Medulla oblongata (tissue), 1 donor: ENCODE results near the gene NPR3.

Experiments
- DNase-seq: peaks from one replicate; pipeline ENCODE4 v3.0.0-alpha.2; 2015; ENCODE audit errors: extremely low spot score

Gene NPR3

DNA sequence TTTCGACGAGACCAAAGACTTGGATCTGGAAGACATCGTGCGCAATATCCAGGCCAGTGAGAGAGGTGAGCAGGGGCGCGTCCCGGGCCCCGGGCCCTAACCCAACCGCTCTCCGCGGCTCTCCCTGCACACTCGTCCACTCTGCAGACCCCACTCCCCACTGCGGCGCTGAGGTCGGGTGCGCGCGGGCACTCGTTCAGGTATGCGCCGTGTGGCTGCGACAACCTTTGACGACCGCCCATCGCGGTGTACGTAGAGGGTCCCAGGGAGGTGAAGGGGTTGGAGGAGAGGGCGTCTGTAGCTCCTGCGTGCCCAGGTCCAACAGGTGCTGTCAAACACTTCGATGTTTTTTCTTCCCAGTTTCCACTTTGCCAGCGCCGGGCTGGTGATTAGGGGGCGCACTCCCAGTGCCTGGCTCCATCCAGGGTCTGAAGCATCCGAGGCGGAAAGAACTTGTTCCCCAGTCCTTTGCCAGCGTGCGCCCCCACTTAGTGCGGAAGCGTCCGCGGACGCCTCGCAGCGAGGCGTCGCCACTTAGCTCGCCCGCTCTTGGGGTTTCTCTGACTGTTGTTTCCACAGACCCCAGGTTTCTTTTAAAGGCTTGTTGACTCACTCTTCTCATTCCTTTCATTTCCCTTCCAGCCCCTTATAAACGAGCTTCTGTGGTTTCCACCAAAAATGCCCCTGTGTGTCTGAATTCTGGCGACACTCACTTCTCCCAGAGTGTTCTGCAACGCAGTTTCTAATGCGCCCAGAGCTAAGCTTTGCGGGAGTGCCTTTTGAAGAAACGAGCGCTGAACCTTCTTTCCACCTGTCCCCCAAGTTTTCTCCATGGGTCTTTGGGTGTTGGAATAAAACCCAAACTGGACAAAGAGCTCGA lies 1.6 kb downstream of the NPR3 start:
- DNase-seq = no peak

DNA sequence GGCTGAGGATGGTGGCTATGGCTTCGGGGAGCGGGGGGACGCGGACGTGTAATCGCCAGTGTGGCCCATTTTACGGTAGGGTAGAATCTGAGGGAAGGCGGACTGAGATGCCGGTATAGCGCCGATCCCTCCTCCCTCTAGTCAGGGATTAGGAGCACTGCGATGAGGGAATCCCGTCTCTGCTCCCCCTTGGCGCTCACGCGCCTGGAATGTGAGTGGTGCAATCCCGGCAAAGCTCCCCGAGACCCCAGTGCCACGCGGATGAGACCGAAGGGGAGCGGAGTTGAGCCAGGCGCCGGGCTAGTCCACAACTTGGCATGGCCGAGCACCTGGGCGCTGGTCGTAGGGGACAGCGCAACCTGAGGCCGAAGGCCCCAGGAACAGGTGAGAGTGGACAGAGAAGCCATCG lies 2.2 kb downstream of the NPR3 start:
- no peak for DNase-seq

GRCh38 chr5:32713770-32714381 lies 2.8 kb downstream of the NPR3 start:
- no peak for DNase-seq

GRCh38 chr5:32714836-32715235 lies 3.7 kb downstream of the NPR3 start:
- DNase-seq = no peak

DNA sequence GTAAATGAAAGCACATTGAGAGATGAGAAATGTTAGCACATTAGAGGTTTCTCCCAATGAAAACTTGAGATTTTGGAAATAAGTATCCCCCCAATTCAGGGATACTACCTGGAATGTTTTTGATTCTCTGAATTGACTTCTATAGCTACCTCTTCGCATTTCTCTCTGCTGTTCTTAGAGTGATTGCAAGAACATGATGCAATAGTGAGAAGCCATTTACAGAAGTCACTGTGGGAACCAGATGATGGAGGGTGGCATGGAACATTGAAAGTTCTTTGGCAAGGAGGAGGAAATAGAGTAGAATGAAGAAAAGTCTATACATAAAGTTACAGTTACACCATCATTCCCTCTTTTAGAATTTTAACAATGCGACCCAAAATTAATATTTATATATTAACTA lies 9.2 kb downstream of the NPR3 start:
- no peak for DNase-seq

DNA sequence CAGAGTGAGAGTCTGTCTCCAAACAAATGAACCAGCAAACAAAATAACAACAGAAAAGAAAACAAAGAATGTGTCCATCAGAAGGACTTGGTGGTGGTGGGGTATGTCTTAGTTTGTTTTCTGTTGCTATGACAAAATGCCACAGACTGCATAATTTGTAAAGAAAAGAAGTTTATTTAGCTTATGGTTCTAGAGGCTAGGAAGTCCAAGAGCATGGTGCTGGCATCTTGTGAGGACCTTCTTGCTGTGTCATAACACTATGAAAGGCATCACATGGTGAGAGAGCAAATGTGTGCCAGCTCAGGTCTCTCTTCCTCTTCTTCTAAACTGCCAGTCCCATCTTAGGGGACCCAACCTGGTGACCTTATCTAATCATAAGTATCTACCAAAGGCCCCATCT lies 10.5 kb downstream of the NPR3 start:
- no peak for DNase-seq

DNA sequence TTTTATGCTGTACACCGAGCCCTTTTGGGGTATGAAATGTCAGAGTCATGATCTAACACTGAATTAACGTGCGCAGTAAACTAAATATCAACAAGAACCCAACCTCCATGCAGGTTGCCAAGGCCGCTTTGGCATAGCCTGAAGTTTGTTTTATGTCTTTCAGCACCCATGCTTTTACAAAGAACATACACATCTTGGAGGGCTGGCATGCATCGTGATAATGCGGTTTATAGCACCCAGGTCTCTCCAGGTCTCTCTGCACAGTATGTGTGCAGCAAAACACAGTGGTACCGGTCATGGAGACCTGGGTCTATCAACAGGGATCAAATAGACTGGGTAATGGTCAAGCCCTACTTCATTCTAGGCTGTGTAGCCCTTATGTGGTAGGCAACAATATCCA lies 11.8 kb downstream of the NPR3 start:
- no peak for DNase-seq

DNA sequence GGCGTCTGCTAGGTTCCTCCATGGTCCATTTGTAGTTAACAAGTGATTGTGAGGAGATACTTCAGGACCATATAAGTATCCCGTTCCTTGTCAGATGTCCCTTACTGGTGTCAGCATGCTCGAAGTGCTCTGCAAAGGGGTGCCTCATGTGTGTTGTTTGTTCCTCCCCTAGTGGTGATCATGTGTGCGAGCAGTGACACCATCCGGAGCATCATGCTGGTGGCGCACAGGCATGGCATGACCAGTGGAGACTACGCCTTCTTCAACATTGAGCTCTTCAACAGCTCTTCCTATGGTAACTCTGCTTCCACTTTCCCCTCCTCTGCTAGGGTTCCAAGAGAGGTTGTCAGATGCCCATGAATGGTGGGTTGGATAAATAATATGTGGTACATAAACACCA lies 13.4 kb downstream of the NPR3 start:
- no peak for DNase-seq

DNA sequence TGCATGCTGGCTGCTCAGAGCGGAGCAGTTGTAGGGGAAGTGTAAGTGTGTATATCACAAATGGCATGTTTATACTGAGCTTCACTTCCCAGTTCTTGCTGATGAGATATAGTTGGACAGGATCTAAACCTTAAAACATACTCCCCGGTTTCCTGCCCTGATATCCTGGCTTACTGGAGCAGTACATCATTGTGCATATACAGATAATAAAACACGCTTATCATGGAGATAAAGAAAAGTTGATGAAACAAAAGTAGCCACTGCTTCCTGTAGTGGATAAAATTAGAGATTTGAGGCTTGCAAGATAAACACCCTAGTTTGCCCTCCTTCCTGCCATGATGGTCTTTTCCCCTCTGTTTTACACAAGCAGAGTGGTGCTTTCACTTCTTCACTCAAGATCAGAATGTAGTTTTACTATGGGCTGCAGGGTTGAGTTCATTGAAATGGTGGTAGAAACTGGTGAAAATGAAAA lies 15.0 kb downstream of the NPR3 start:
- no peak for DNase-seq

DNA sequence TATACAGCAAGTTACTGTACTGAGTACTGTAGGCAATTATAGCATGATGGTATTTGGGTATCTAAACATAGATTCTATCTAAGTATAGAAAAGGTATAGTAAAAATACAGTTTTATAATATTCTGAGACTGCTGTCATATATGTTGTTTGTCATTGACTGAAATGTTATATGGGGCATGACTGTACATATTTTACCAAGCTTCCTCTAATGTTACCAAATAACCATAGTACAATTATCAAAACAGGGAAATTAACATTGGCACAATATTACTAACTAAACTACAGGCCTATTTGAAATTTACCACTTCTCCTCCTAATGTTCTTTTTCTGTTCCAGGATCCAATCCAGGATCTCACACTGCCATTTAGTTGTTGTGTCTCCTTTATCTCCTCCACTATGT lies 18.5 kb downstream of the NPR3 start:
- no peak for DNase-seq

- DNase-seq = no peak
Observed at GRCh38 chr5:32733590-32734340, 22.6 kb downstream of the NPR3 start.

- DNase-seq = no peak
Observed at GRCh38 chr5:32734827-32735378, 23.8 kb downstream of the NPR3 start.

DNA sequence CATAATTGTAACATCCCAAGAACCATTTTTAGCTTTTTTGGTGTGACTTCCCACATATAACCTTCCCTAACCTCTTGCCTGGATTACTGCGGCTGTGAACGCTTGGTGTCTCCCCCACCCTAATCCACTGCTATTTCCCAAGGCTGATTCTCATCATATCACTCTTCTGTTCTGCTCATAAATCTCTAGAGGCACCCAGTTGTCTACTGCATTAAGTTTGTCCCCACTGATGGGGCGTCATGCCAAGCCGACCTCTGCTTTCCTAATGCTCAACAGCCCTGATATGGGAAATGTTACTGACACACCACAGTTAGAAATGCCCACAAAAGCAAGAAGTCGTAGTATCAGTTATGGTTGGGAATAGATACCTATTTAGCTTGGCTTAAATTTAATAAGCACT lies 24.4 kb downstream of the NPR3 start:
- no peak for DNase-seq

DNA sequence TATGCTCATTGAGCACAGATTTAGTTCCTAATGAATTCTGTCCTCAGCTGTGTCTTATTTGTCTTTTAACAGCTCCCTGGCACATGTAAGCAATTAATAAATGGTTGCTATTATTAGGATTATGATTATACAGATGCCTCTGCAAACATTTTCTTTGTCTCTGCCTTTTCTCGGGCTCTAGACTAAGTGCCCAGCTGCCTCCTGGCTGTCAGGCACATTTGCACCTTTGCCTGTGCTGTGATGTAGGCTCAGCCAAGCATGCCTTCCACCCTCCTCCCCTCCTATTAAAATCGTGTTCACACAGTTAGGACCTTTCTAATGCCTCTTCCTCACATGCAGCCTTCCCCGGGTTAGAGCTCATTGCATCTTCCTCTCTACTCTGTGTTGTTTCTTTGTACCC lies 25.7 kb downstream of the NPR3 start:
- DNase-seq = no peak

DNA sequence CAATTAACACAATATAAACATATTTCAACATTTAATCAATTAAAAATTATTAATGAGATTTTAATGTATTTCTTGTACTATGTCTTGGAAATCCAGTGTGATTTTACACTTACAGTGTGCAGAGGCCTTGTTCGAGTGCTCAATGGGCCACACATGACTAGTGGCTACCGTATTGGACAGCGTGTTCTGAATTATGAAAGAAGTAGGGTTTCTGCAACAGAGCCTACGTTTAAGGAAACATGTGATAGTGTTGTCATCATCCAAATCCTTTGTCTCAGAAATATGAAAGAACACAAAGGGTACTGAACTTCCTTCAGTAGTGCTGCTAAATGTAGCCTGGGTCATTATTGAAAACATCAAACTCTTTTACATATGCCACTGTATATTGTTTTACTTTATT lies 29.5 kb downstream of the NPR3 start:
- no peak for DNase-seq

- DNase-seq = no peak
Observed at GRCh38 chr5:32745317-32745716, 34.2 kb downstream of the NPR3 start.

- no peak for DNase-seq
Observed at GRCh38 chr5:32752411-32752810, 41.3 kb downstream of the NPR3 start.

GRCh38 chr5:32753051-32753450 lies 41.9 kb downstream of the NPR3 start:
- DNase-seq = no peak

- DNase-seq = no peak
Observed at GRCh38 chr5:32753765-32754164, 42.6 kb downstream of the NPR3 start.

GRCh38 chr5:32754284-32754683 lies 43.2 kb downstream of the NPR3 start:
- no peak for DNase-seq

DNA sequence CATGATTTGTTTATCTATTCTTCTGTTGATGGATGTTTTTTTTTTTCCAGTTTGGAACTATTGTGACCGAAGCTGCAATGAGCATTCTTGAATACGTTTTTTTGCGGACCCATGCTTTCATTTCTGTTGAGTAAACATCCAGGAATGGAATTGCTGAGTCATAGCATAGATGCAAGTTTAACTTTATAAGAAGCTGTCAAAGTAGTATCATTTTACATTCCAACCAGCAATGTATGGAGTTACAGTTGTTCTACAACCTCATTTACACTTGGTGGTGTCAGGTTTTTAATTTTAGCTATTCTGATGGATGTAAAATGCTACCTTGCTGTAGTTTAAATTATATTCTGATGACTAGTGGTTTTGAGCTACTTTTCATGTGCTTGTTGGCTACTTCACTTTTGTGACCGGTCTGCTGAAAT lies 49.0 kb downstream of the NPR3 start:
- DNase-seq = no peak

DNA sequence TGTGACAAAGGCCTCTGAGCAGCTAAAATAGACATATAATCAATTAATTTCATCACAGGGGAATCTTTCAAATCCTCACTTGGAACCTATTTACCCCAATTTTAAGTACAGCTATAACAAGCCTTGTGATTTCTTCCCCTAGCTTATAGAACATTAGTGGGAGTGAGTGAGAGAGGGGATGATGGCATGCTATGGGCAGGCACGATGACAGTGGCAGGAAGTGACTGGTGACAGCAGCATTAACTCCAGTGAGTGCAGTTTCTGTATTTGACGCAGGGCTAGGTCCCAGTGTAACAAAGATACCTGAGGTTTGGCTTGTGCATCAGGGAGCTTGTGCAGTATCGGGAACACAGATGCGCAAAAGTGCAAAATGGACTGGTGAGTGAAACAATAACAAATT lies 54.1 kb downstream of the NPR3 start:
- no peak for DNase-seq
